Neural progenitor cell (in vitro differentiated cells): ENCODE data around the gene CDH13. TPM values are rescaled to one million over a fixed set of nuclear protein-coding genes. Genes with fewer than 3 reads are reported as not detected.
A peak's percentile ranks its signal among the peaks of the same experiment; 100 is the strongest.

Source experiments
- DNase-seq: peaks from one replicate; pipeline ENCODE4 v3.0.0-alpha.2; 2016; ENCODE audit warnings: low spot score
- H2AFZ ChIP-seq: fragments of 200-600 bp; sonication (generic); replicated peaks from 2 replicates; pipeline ENCODE4 v1.6.1; 2016; ENCODE audit warnings: antibody characterized with exemption
- H3F3A ChIP-seq: fragments of 200-600 bp; sonication (generic); 2 replicates; pipeline ENCODE4 v1.6.1; 2016; ENCODE audit warnings: antibody characterized with exemption, low read depth
- H3K27ac ChIP-seq: fragments of 200-600 bp; sonication (generic); 2 replicates; pipeline ENCODE4 v1.5.1; 2016; ENCODE audit warnings: mild to moderate bottlenecking
- H3K27me3 ChIP-seq: fragments of 200-600 bp; sonication (generic); 2 replicates; pipeline ENCODE4 v1.6.1; 2016; ENCODE audit warnings: mild to moderate bottlenecking, moderate library complexity
- H3K36me3 ChIP-seq: fragments of 200-600 bp; sonication (generic); 2 replicates; pipeline ENCODE4 v1.5.1; 2016
- H3K4me1 ChIP-seq: fragments of 200-600 bp; sonication (generic); 2 replicates; pipeline ENCODE4 v1.6.1; 2016; ENCODE audit warnings: mixed run types
- H3K4me2 ChIP-seq: fragments of 200-600 bp; sonication (generic); 2 replicates; pipeline ENCODE4 v1.6.1; 2016
- H3K4me3 ChIP-seq: fragments of 200-600 bp; sonication (generic); 2 replicates; pipeline ENCODE4 v1.5.1; 2016
- H3K79me2 ChIP-seq: fragments of 200-600 bp; sonication (generic); 2 replicates; pipeline ENCODE4 v1.6.1; 2016; ENCODE audit warnings: low read depth
- H3K9ac ChIP-seq: fragments of 200-600 bp; sonication (generic); 2 replicates; pipeline ENCODE4 v1.6.1; 2016
- H3K9me3 ChIP-seq: fragments of 200-600 bp; sonication (generic); 2 replicates; pipeline ENCODE4 v1.5.1; 2016; ENCODE audit warnings: low read depth
- H4K20me1 ChIP-seq: fragments of 200-600 bp; sonication (generic); 2 replicates; pipeline ENCODE4 v1.6.1; 2016; ENCODE audit warnings: low read depth
- H3K27ac Mint-ChIP-seq: 3 replicates; pipeline ENCODE4 v1.8.0; 2021; ENCODE audit warnings: mixed read lengths
- H3K27me3 Mint-ChIP-seq: 2 replicates; pipeline ENCODE4 v1.8.0; 2022; ENCODE audit warnings: low read depth, mild to moderate bottlenecking, inconsistent platforms, moderate library complexity, mixed read lengths; ENCODE audit not compliant: insufficient read depth
- H3K36me3 Mint-ChIP-seq: 3 replicates; pipeline ENCODE4 v1.8.0; 2021; ENCODE audit warnings: mixed read lengths
- H3K4me1 Mint-ChIP-seq: 3 replicates; pipeline ENCODE4 v1.8.0; 2021; ENCODE audit warnings: mixed read lengths
- H3K4me3 Mint-ChIP-seq: 3 replicates; pipeline ENCODE4 v1.8.0; 2021; ENCODE audit warnings: mild to moderate bottlenecking, moderate library complexity, mixed read lengths
- H3K9me3 Mint-ChIP-seq: 3 replicates; pipeline ENCODE4 v1.8.0; 2020; ENCODE audit warnings: mixed read lengths
- CTCF ChIP-seq: fragments of 200-600 bp; sonication (generic); IDR thresholded peaks from 2 replicates; pipeline ENCODE4 v1.5.1; 2017; ENCODE audit warnings: antibody characterized with exemption, mild to moderate bottlenecking
- EZH2 ChIP-seq: fragments of 200-600 bp; sonication (generic); IDR thresholded peaks from 2 replicates; pipeline ENCODE4 v1.6.1; 2017; ENCODE audit warnings: antibody characterized with exemption, mild to moderate bottlenecking, moderate library complexity
- EZH2phosphoT487 ChIP-seq: fragments of 200-600 bp; sonication (generic); IDR thresholded peaks from 2 replicates; pipeline ENCODE4 v1.6.1; 2017; ENCODE audit warnings: antibody characterized with exemption
- total RNA-seq: library from RNA; depleted of rRNA; stranded (reverse); fragments of >200 nt; gene quantifications from 2 replicates; pipeline ENCODE4 v1.2.3, GENCODE V29; 2015; ENCODE audit warnings: low replicate concordance

The CDH13 gene
- total RNA-seq, 1 donor from 2014 or later, result 3.0 TPM

- no peaks in the 10 kb centered on the region for H3K36me3 ChIP-seq
- no peaks in the 10 kb centered on the region for H3K9me3 ChIP-seq
- H3K4me1 ChIP-seq, result peaks cover 16% of the 10 kb centered on the region
- H3K9ac ChIP-seq, result no peak overlapping the region
- no peaks in the 10 kb centered on the region for H3K36me3 Mint-ChIP-seq
- H3K4me1 Mint-ChIP-seq, result peaks cover 8% of the 10 kb centered on the region
- no peak overlapping the region for H3K27ac Mint-ChIP-seq
- no peak overlapping the region for H3K4me3 ChIP-seq
- H3K27ac ChIP-seq, result no peak overlapping the region
- TF ChIP-seq EZH2phosphoT487 (no peak), EZH2 (no peak), CTCF (no peak)
- H3K4me2 ChIP-seq, result peak overlapping the region; percentile 50
- no peaks in the 10 kb centered on the region for H3K27me3 ChIP-seq
- H2AFZ ChIP-seq, result no peak overlapping the region
- no peaks in the 10 kb centered on the region for H4K20me1 ChIP-seq
- DNase-seq, result peak; percentile 25
- no peak overlapping the region for H3K4me3 Mint-ChIP-seq
- peaks cover 12% of the 10 kb centered on the region for H3F3A ChIP-seq
- H3K9me3 Mint-ChIP-seq, result peaks cover 2% of the 10 kb centered on the region
- no peaks in the 10 kb centered on the region for H3K79me2 ChIP-seq
- peaks cover 4% of the 10 kb centered on the region for H3K27me3 Mint-ChIP-seq
Measured at GRCh38 chr16:83549316-83550182, 922.8 kb downstream of the CDH13 start.

- Mint-ChIP-seq H3K9me3 (peaks cover 2% of the 10 kb centered on the region), H3K27me3 (peaks cover 4% of the 10 kb centered on the region), H3K27ac (no peak overlapping the region), H3K4me1 (peaks cover 8% of the 10 kb centered on the region), H3K36me3 (no peaks in the 10 kb centered on the region), H3K4me3 (no peak overlapping the region)
- Histone ChIP-seq H3K4me2 (peak overlapping the region; percentile 50), H3F3A (peaks cover 12% of the 10 kb centered on the region), H3K36me3 (no peaks in the 10 kb centered on the region), H3K4me3 (no peak overlapping the region), H3K27me3 (no peaks in the 10 kb centered on the region), H3K79me2 (no peaks in the 10 kb centered on the region), H3K4me1 (peaks cover 16% of the 10 kb centered on the region), H3K9ac (no peak overlapping the region), H2AFZ (no peak overlapping the region), H3K27ac (no peak overlapping the region), H4K20me1 (no peaks in the 10 kb centered on the region), H3K9me3 (no peaks in the 10 kb centered on the region)
- DNase-seq, result peak; percentile 9
- TF ChIP-seq EZH2phosphoT487 (no peak), EZH2 (no peak), CTCF (peak; percentile 9)
Measured at GRCh38 chr16:83550183-83550569, 923.4 kb downstream of the CDH13 start.

- Mint-ChIP-seq H3K27me3 (peaks cover 4% of the 10 kb centered on the region), H3K27ac (no peak overlapping the region), H3K4me3 (no peak overlapping the region), H3K4me1 (peaks cover 8% of the 10 kb centered on the region), H3K9me3 (no peaks in the 10 kb centered on the region), H3K36me3 (no peaks in the 10 kb centered on the region)
- Histone ChIP-seq H3K27me3 (no peaks in the 10 kb centered on the region), H3K79me2 (no peaks in the 10 kb centered on the region), H3F3A (peaks cover 12% of the 10 kb centered on the region), H3K36me3 (no peaks in the 10 kb centered on the region), H3K4me1 (peaks cover 20% of the 10 kb centered on the region), H3K9ac (no peak overlapping the region), H3K4me2 (no peak overlapping the region), H3K4me3 (no peak overlapping the region), H3K9me3 (no peaks in the 10 kb centered on the region), H2AFZ (no peak overlapping the region), H3K27ac (no peak overlapping the region), H4K20me1 (no peaks in the 10 kb centered on the region)
- no peak for DNase-seq
- TF ChIP-seq CTCF (no peak), EZH2phosphoT487 (no peak), EZH2 (no peak)
Measured at GRCh38 chr16:83552228-83552627, 925.5 kb downstream of the CDH13 start.
